Measurements from ENCODE around the gene CNFN. TPM values are rescaled to one million over a fixed set of nuclear protein-coding genes. Genes with fewer than 3 reads are reported as not detected.

CNFN gene, protein sequence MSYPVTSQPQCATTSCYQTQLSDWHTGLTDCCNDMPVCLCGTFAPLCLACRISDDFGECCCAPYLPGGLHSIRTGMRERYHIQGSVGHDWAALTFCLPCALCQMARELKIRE
- total RNA-seq = not detected in 2 replicates

DNA sequence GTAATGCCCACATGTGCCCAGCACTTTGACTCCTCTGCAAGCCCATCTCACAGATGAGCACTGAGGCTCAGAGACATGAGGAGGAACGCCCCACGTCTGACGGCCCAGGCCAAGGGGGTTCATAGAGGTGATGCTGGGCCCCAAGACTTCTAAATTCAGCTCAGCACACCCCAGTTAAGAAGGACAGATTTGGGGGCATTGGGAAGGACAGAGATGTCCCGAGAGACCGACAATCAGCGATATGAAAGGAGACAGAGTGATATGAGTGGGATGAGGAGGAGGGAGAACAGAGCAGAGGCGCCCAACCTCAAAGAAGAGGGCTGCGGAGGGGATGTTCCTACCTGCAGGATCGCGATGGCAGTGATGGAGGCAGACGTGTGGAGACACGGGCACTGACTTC is at the start of gene CNFN:
TSS of gene CNFN (minus strand) at position 399 of the 400 bp plus-strand sequence. CDS start 1,260 bp downstream, outside the sequence.

DNA sequence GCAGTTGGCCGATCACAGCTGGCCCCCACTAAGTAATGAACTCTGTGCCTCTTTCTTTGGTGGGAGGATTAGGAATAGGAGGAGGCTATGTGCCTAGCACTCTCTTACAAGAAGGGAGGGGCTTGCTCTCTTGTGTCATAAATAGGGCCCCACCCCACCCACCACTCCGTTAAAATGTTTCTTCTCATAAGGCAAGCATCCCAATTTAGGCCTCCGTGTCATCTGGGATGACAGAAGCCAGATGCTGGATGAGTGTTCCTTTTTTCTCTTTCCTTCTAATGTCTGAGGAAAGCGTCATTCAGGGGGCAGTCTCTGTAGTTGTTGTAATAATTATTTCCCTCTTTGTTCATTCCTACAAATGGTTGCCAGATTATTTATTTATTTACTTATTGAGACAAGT is 37.2 kb upstream of the CNFN start, which contains the start of gene LIPE:
TSS of gene LIPE (minus strand) at position 76 of the 400 bp plus-strand sequence. CDS start 239 bp downstream, outside the sequence.

Other genes starting within 250 kb of the CNFN start
- 22.0 and 35.2 TPM in 2 replicates for gene DEDD2, start 172.6 kb downstream of the CNFN start, total RNA-seq
- 5.8 TPM in 2 replicates for gene ZNF526, start 170.0 kb downstream of the CNFN start, total RNA-seq
- 14.7 and 16.4 TPM in 2 replicates for gene GSK3A, start 147.7 kb downstream of the CNFN start, total RNA-seq
- gene ERF, start 135.2 kb downstream of the CNFN start, total RNA-seq = 34.0 and 37.2 TPM in 2 replicates
- gene CIC, start 121.0 kb downstream of the CNFN start, total RNA-seq = 28.5 and 34.0 TPM in 2 replicates
- gene PRR19, start 88.2 kb downstream of the CNFN start, total RNA-seq = 3.2 TPM in 1 of 2 replicates, not detected in the other
- gene PAFAH1B3, start 87.7 kb downstream of the CNFN start, total RNA-seq = 44.4 and 55.8 TPM in 2 replicates
- under 0.01 TPM in 1 of 2 replicates, not detected in the other for gene TMEM145, start 77.0 kb downstream of the CNFN start, total RNA-seq
- gene MEGF8, start 64.7 kb downstream of the CNFN start, total RNA-seq = 13.3 and 18.5 TPM in 2 replicates
- 2.0 and 7.3 TPM in 2 replicates for gene LIPE, start 37.1 kb upstream of the CNFN start, total RNA-seq
- not detected in 2 replicates for gene CXCL17, start 52.6 kb upstream of the CNFN start, total RNA-seq
- gene CEACAM1, start 138.2 kb upstream of the CNFN start, total RNA-seq = under 0.01 TPM in 1 of 2 replicates, not detected in the other
- not detected in 2 replicates for gene CEACAM8, start 204.6 kb upstream of the CNFN start, total RNA-seq

All from myometrial cell (primary cell).